Kidney (tissue), 14 donors: ENCODE results near the gene IL17C. TPM values are rescaled to one million over a fixed set of nuclear protein-coding genes. Genes with fewer than 3 reads are reported as not detected.

ENCODE experiments used
- DNase-seq, 5 donors: peaks; one replicate each; pipeline ENCODE4 v3.0.0-alpha.2; 2013 to 2020
- FAIRE-seq: peaks from 2 replicates; lab custom pipeline; 2012; peaks lifted over from hg19 to GRCh38; lab: Jason Lieb, UNC
- H3K27ac ChIP-seq, 2 donors: one replicate each; pipeline ENCODE4 v1.7.0; 2013; ENCODE audit warnings: low read depth in 2 of 2, low read length in 2 of 2, inconsistent platforms in 1 of 2
- H3K27me3 ChIP-seq: one replicate; pipeline ENCODE4 v1.7.1; 2013; ENCODE audit warnings: low read length, inconsistent platforms; ENCODE audit not compliant: control insufficient read depth, insufficient read depth
- H3K36me3 ChIP-seq, 3 donors: one replicate each; pipeline versions ENCODE4 v1.7.0 to v1.7.1; 2013; ENCODE audit warnings: low read length in 3 of 3, control low read depth in 1 of 3, inconsistent platforms in 1 of 3; ENCODE audit not compliant: insufficient read depth in 3 of 3, control insufficient read depth in 2 of 3
- H3K4me1 ChIP-seq, 3 donors: one replicate each; pipeline versions ENCODE4 v1.7.0 to v1.7.1; 2013; ENCODE audit warnings: low read length in 3 of 3, inconsistent platforms in 1 of 3, low read depth in 1 of 3; ENCODE audit not compliant: control insufficient read depth in 2 of 3, insufficient read depth in 2 of 3
- H3K4me3 ChIP-seq, 3 donors: one replicate each; pipeline versions ENCODE4 v1.7.0 to v1.8.1; 2013; ENCODE audit warnings: low read length in 3 of 3, control low read depth in 1 of 3, inconsistent platforms in 1 of 3
- H3K9ac ChIP-seq, 3 donors: one replicate each; pipeline versions ENCODE4 v1.7.0 to v1.7.1; 2013; ENCODE audit warnings: low read length in 3 of 3, control low read depth in 1 of 3, inconsistent platforms in 1 of 3
- H3K9me3 ChIP-seq, 3 donors: one replicate each; pipeline versions ENCODE4 v1.7.0 to v1.7.1; 2013; ENCODE audit warnings: low read length in 3 of 3, control low read depth in 1 of 3, inconsistent platforms in 1 of 3; ENCODE audit not compliant: control insufficient read depth in 2 of 3, insufficient read depth in 1 of 3
- intact Hi-C: fragments of 100-400 bp; cut with DNase I; formaldehyde crosslinking; loops from one replicate; pipeline ENCODE4 v1.11.1; 2022
- polyA plus RNA-seq: library from polyadenylated mRNA; stranded (reverse); fragments of 350-450 nt; fragmentation: Illumina TruSeq; extraction: RNeasy Lipid Tissue Mini Kit (QIAGEN cat#74804); gene quantifications from one replicate; pipeline ENCODE4 v1.2.3, GENCODE V29; 2014; ENCODE audit warnings: low read depth, low replicate concordance; ENCODE audit not compliant: insufficient read depth
- total RNA-seq: library from RNA; stranded (reverse); fragmentation: NEBNext Ultra II Directional; extraction: Animal tissue kit (Norgen Biotek cat#: 25700); gene quantifications from one replicate; pipeline ENCODE4 v1.2.1, GENCODE V29; 2021
- TF ChIP-seq, protein P1 (sequence below): IDR thresholded peaks from 3 replicates; pipeline ENCODE4 v1.5.1; 2012; ENCODE audit warnings: mild to moderate bottlenecking, moderate library complexity, borderline replicate concordance; ENCODE audit not compliant: insufficient read depth; ENCODE audit errors: extremely low read depth
- donor health status: control.
- donor health status: control.
- donor health status: control.
- donor health status: control.
- donor health status: control.
- donor health status: DM: yes; HTN: yes; CAD: no.
- donor health status: Normal renal cell carcinoma (clear cell type).

IL17C gene
- total and polyA plus RNA-seq, 2 donors from 2014 or later: not detected

DNA sequence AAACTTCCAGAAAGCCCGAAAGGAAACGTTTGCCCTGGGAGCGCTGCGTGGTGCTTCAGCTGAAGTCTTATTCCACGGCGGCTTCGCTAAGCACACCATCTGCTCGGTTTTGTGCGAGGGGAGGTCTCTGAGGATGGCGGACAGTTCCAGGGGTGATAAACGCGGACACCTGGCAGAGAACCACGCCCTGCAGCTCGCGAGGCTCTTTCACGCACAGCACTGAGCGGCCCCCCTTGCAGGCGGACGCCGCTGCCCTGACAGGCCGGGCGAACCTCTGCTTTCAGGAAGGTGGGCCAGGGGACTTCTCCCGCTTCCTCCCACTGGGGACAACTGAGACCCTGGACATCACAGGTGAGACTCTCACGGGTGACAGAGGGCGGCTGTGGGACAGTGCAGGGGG is 20.8 kb downstream of the IL17C start:
- H3K9me3 ChIP-seq: no peaks in the 10 kb centered on the region
- TF ChIP-seq, protein P1, sequence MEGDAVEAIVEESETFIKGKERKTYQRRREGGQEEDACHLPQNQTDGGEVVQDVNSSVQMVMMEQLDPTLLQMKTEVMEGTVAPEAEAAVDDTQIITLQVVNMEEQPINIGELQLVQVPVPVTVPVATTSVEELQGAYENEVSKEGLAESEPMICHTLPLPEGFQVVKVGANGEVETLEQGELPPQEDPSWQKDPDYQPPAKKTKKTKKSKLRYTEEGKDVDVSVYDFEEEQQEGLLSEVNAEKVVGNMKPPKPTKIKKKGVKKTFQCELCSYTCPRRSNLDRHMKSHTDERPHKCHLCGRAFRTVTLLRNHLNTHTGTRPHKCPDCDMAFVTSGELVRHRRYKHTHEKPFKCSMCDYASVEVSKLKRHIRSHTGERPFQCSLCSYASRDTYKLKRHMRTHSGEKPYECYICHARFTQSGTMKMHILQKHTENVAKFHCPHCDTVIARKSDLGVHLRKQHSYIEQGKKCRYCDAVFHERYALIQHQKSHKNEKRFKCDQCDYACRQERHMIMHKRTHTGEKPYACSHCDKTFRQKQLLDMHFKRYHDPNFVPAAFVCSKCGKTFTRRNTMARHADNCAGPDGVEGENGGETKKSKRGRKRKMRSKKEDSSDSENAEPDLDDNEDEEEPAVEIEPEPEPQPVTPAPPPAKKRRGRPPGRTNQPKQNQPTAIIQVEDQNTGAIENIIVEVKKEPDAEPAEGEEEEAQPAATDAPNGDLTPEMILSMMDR: no peak
- H3K4me1 ChIP-seq: peaks cover 0 to 4% (median 0%) of the 10 kb centered on the region in 3 donors
- DNase-seq (no peak), FAIRE-seq (no peak)
- H3K36me3 ChIP-seq: peaks cover 0 to 3% (median 0%) of the 10 kb centered on the region in 3 donors
- H3K4me3 ChIP-seq: no peak overlapping the region
- intact Hi-C loops: no loop called here
- no peaks in the 10 kb centered on the region for H3K27me3 ChIP-seq
- H3K9ac ChIP-seq: no peak overlapping the region
- no peak overlapping the region for H3K27ac ChIP-seq

DNA sequence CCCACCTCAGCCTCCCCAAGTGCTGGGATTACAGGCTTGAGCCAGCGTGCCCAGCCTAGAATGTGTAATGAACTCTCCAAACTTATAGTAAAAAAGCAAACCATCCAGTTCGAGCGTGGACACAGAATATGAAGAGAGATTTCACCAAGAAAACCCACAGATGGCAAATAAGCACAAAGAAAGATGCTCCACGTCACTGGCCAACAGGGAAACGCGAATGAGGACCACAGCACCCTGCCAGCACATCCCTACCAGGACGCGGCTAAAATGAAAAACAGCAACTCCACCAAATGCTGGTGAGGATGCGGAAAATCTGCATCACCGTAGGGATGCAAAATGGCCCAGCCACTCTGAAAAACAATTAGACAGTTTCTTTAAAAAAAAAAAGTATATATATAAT is 23.1 kb downstream of the IL17C start:
- H3K27ac ChIP-seq: no peak overlapping the region
- no peak for FAIRE-seq
- no peaks in the 10 kb centered on the region for H3K9me3 ChIP-seq
- peaks cover 0 to 4% (median 0%) of the 10 kb centered on the region in 3 donors for H3K4me1 ChIP-seq
- no peak overlapping the region for H3K9ac ChIP-seq
- no peaks in the 10 kb centered on the region for H3K36me3 ChIP-seq
- H3K4me3 ChIP-seq: no peak overlapping the region
- intact Hi-C loops: no loop called here
- H3K27me3 ChIP-seq: no peaks in the 10 kb centered on the region
- TF ChIP-seq, protein P1: no peak
- no peak for DNase-seq

DNA sequence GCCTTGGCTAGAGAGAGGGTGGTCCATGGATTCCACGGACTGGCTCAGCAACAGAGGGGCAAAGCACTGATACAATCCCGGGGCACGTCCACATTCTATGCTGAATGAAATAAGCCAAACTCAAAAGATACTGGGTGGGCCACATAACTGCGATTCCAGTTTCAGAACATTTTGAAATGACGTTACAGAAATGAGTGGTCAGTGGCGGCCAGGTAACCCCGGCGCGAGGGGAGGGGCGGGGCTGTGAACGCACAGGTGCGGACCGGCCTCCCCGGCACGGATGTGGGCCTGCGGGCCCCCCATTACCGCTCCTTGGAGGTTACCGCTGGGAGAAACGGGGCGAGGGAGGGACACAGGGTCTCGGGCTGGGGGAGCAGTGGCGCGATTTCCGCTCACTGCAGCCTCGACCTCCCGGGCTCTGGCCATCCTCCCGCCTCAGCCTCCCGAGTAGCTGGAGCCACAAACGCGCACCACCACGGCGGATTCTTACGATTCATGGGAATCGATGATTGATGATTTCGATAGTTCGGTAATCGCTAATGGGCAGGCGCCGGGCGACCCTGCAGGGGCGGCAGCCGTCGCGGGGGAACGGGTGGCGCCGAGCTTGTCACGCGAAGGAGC is 24.0 kb downstream of the IL17C start:
- DNase-seq: peak in 1 of 5 donors; percentile 65
- H3K27me3 ChIP-seq: no peaks in the 10 kb centered on the region
- no peaks in the 10 kb centered on the region for H3K9me3 ChIP-seq
- H3K9ac ChIP-seq: peak overlapping the region; percentile 44 to 85 (median 67)
- TF ChIP-seq, protein P1: no peak
- H3K36me3 ChIP-seq: no peaks in the 10 kb centered on the region
- H3K27ac ChIP-seq: peak overlapping the region; percentile 74 to 82
- no peak for FAIRE-seq
- peaks cover 0 to 4% (median 0%) of the 10 kb centered on the region in 3 donors for H3K4me1 ChIP-seq
- H3K4me3 ChIP-seq: peak overlapping the region; percentile 61 to 82 (median 80)
- intact Hi-C loops: no loop called here
